ENCODE data around the gene CSMD2.

CSMD2 gene

DNA sequence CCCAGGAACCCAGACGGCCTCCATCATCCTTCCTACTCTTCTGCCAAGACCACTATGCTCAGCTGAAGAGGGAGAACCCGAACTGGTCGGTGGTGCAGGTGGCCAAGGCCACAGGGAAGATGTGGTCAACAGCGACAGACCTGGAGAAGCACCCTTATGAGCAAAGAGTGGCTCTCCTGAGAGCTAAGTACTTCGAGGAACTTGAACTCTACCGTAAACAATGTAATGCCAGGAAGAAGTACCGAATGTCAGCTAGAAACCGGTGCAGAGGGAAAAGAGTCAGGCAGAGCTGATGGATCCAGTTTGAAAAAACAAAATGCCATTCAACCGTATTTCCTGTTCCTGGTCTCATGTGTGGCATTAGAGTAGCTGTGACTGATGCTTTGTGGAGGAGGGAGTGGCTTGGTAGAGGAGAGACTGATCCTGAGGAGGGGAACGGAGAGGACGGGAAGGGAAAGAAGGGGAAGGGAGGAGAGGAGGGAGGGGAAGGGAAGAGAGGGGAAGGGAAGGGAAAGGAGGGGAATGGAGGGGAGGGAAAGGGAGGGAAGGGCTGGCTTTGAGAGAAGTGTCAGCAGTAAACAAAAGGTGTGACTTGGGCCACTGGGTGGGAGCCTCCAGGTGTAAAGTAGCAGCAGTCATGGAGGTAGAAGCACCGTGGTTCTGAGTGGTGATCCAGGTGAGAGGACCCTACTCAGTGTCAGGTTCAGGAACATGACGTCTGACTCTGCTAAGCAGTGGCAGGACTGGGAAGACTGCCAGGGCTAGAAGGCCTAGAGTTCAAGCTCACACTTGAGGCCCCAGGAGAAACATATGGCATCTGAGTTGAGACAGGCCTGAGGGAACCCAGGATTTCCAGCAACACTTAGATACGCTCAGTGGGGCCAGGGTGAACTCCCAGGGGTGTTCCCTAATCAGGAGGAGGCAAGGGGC is 300.3 kb downstream of the CSMD2 start:
- H3K27ac ChIP-seq: no peak overlapping the region
- H3K4me3 ChIP-seq: no peak overlapping the region
- TF ChIP-seq, protein P1, sequence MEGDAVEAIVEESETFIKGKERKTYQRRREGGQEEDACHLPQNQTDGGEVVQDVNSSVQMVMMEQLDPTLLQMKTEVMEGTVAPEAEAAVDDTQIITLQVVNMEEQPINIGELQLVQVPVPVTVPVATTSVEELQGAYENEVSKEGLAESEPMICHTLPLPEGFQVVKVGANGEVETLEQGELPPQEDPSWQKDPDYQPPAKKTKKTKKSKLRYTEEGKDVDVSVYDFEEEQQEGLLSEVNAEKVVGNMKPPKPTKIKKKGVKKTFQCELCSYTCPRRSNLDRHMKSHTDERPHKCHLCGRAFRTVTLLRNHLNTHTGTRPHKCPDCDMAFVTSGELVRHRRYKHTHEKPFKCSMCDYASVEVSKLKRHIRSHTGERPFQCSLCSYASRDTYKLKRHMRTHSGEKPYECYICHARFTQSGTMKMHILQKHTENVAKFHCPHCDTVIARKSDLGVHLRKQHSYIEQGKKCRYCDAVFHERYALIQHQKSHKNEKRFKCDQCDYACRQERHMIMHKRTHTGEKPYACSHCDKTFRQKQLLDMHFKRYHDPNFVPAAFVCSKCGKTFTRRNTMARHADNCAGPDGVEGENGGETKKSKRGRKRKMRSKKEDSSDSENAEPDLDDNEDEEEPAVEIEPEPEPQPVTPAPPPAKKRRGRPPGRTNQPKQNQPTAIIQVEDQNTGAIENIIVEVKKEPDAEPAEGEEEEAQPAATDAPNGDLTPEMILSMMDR (IDR thresholded peaks at IDR 0.05): no peak
- no peak for DNase-seq (ENCODE audit: low spot score)

GRCh38 chr1:33863779-33864178 is 301.3 kb downstream of the CSMD2 start, which contains the start of gene HMGB4:
Gene HMGB4 (plus strand): TSS chr1:33864079. CDS start chr1:33864192, 113 bp downstream.
- TF ChIP-seq, protein P1 (IDR thresholded peaks at IDR 0.05): no peak
- no peak for DNase-seq (ENCODE audit: low spot score)
- no peak within 1 kb of the TSS for H3K27ac ChIP-seq
- no peak within 1 kb of the TSS for H3K4me3 ChIP-seq

- H3K4me3 ChIP-seq: no peak overlapping the region
- H3K27ac ChIP-seq: no peak overlapping the region
- DNase-seq (ENCODE audit: low spot score): no peak
- TF ChIP-seq, protein P1 (IDR thresholded peaks at IDR 0.05): no peak
These were observed 304.4 kb downstream of the CSMD2 start for GRCh38 chr1:33860671-33861070.

DNA sequence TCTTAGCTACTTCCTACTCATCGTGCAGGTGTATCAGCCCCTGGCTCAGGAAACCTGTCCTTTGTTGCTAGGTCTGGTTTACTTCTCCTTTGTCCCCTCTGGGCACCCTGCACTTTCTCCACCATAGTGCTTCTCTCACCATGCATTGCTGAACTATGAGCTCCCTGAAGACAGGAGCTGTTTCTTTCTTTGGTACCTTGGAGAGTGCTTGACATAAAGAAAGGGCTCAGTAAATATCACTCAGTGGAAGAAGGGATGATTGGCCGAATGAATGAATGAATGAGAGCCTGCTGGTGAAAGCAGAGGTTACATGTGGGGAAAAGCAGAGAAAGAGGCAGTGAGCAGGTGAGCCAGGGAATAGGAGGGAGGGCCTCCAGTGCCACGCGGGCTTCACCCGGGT is 310.9 kb downstream of the CSMD2 start:
- Histone ChIP-seq H3K4me3 (no peak overlapping the region), H3K27ac (no peak overlapping the region)
- TF ChIP-seq, protein P1 (IDR thresholded peaks at IDR 0.05): no peak
- DNase-seq (ENCODE audit: low spot score): no peak

DNA sequence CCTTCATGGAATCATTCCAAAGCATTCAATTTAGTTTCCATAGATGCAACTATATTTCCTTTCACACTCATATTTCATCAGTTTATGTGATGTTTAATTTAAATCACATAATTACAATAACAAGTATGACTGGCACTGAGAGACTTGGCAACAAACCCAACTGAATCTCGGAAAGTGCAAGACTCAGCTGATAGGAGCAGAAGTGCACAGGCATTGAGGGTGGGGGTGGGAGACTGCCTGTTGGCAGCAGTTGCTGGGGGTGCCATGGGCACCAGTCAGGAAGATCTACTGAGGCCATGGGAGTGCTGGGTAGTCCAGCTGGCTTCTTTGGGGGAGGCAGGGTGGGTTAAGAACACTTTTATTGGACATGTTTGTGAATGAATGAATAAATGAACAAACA is 311.6 kb downstream of the CSMD2 start:
- Histone ChIP-seq H3K4me3 (no peak overlapping the region), H3K27ac (no peak overlapping the region)
- DNase-seq (ENCODE audit: low spot score): no peak
- TF ChIP-seq, protein P1 (IDR thresholded peaks at IDR 0.05): no peak

DNA sequence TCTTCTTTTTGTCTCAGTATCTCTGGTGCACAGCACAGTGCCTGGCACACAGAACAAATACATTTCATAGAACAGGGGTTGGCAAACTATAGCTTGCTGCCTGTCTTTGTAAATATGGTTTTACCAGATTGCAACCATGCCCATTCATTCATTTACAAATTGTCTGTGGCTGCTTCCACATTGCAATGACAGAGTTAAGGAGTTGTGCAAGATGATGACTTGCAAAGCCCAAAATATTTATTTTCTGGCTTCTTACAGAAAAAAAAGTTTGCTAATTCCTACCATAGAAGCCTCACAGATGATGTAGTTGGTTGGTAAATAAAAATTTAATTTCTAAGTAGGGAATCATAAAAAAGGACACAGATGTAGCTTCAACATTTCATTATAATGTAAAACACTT is 312.3 kb downstream of the CSMD2 start:
- H3K4me3 ChIP-seq: no peak overlapping the region
- TF ChIP-seq, protein P1 (IDR thresholded peaks at IDR 0.05): no peak
- H3K27ac ChIP-seq: no peak overlapping the region
- DNase-seq (ENCODE audit: low spot score): no peak

DNA sequence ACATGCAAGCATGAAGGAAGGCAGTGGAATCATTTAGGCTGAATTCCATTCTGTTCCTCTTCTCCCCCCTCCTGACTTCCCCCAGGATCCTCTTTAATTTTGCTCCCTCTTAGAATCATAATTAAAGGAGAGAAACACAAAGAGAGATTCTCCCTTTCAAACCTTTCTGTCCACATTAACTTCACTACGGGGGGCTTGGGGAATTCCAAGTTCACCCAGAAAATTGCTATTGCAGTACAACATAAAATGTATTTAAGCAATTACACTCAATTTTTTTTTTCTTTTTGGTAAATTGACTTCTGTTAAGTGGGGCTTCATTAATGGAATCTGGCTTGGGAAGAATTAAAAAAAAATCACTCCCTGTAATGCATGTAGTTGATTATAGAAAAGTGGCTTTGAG is 314.5 kb downstream of the CSMD2 start:
- Histone ChIP-seq H3K4me3 (no peak overlapping the region), H3K27ac (no peak overlapping the region)
- TF ChIP-seq, protein P1 (IDR thresholded peaks at IDR 0.05): no peak
- no peak for DNase-seq (ENCODE audit: low spot score)

All from coronary artery (tissue), 2 donors.